IMR-90 (cell line): Measurements from ENCODE around the gene PIEZO1. TPM values are rescaled to one million over a fixed set of nuclear protein-coding genes. Genes with fewer than 3 reads are reported as not detected.

ENCODE experiments used
- ATAC-seq: fragments of 200-7000 bp; cut with Tn5 transposase; 2 replicates; pipeline ENCODE4 v1.9.1; 2020; ENCODE audit warnings: low read depth, mild to moderate bottlenecking, moderate library complexity
- BruUV-seq: library from RNA; stranded (reverse); fragments of 400-500 nt; replicated peaks from 2 replicates; lab custom pipeline; 2021; lab: Mats Ljungman, UMichigan
- CTCF ChIA-PET: fragments of 300-600 bp; formaldehyde crosslinking; extraction: SDS; loops from one replicate; lab custom pipeline; 2021; ENCODE audit warnings: antibody characterized with exemption; lab: Yijun Ruan, JAX
- POLR2A ChIA-PET: fragments of 300-600 bp; sonication (Branson Sonifier 250); formaldehyde crosslinking; loops from one replicate; lab custom pipeline; 2022; ENCODE audit warnings: antibody characterized with exemption; ENCODE audit not compliant: unreplicated experiment; lab: Charles Lee
- DNase-seq: peaks from one replicate; pipeline ENCODE4 v3.0.0; 2013
- H2AFZ ChIP-seq: replicated peaks from 2 replicates; pipeline ENCODE3; 2013; ENCODE audit warnings: low read length, mild to moderate bottlenecking; ENCODE audit not compliant: poor library complexity
- H2AK5ac ChIP-seq: 2 replicates; pipeline ENCODE4 v1.6.1; 2013; ENCODE audit warnings: low read depth, low read length, inconsistent platforms
- H2AK9ac ChIP-seq: replicated peaks from 2 replicates; pipeline ENCODE3; 2013; ENCODE audit warnings: mild to moderate bottlenecking, low read depth, low read length, moderate library complexity; ENCODE audit not compliant: poor library complexity
- H2BK120ac ChIP-seq: 2 replicates; pipeline ENCODE4 v1.6.1; 2013; ENCODE audit warnings: low read depth, low read length, inconsistent platforms
- H2BK15ac ChIP-seq: 3 replicates; pipeline ENCODE4 v1.6.1; 2013; ENCODE audit warnings: low read depth, low read length, inconsistent platforms
- H2BK20ac ChIP-seq: 2 replicates; pipeline ENCODE4 v1.6.1; 2013; ENCODE audit warnings: low read depth, mild to moderate bottlenecking, inconsistent platforms, low read length, moderate library complexity
- H2BK5ac ChIP-seq: 2 replicates; pipeline ENCODE4 v1.6.1; 2013; ENCODE audit warnings: mild to moderate bottlenecking, low read depth, low read length, inconsistent platforms; ENCODE audit not compliant: poor library complexity, severe bottlenecking
- H3K14ac ChIP-seq: replicated peaks from 2 replicates; pipeline ENCODE4 v1.6.1; 2013; ENCODE audit warnings: low read depth, low read length, inconsistent platforms
- H3K18ac ChIP-seq: 2 replicates; pipeline ENCODE4 v1.6.1; 2013; ENCODE audit warnings: low read depth, low read length, control low read depth
- H3K23ac ChIP-seq: 2 replicates; pipeline ENCODE4 v1.6.1; 2013; ENCODE audit warnings: low read depth, low read length, inconsistent platforms
- H3K27ac ChIP-seq: 2 replicates; pipeline ENCODE4 v1.5.1; 2013; ENCODE audit warnings: mild to moderate bottlenecking, control low read depth, low read length; ENCODE audit not compliant: insufficient read depth
- H3K27me3 ChIP-seq: 2 replicates; pipeline ENCODE4 v1.6.1; 2013; ENCODE audit warnings: low read length; ENCODE audit not compliant: control insufficient read depth, insufficient read depth
- H3K36me3 ChIP-seq: 2 replicates; pipeline ENCODE4 v1.6.1; 2013; ENCODE audit warnings: low read length, mixed read lengths; ENCODE audit not compliant: control insufficient read depth, insufficient read depth
- H3K4ac ChIP-seq: 2 replicates; pipeline ENCODE4 v1.6.1; 2013; ENCODE audit warnings: low read depth, low read length, inconsistent platforms
- H3K4me1 ChIP-seq: 2 replicates; pipeline ENCODE4 v1.6.1; 2013; ENCODE audit warnings: low read length, mixed read lengths; ENCODE audit not compliant: control insufficient read depth, insufficient read depth
- H3K4me2 ChIP-seq: 2 replicates; pipeline ENCODE4 v1.6.1; 2013; ENCODE audit warnings: low read depth, mild to moderate bottlenecking, control low read depth, low read length, moderate library complexity
- H3K4me3 ChIP-seq: 2 replicates; pipeline ENCODE4 v1.5.1; 2013; ENCODE audit warnings: low read depth, mild to moderate bottlenecking, control low read depth, low read length, moderate library complexity; ENCODE audit not compliant: insufficient read depth
- H3K56ac ChIP-seq: 2 replicates; pipeline ENCODE4 v1.6.1; 2013; ENCODE audit warnings: low read length, inconsistent platforms; ENCODE audit not compliant: insufficient read depth; ENCODE audit errors: extremely low read depth
- H3K79me1 ChIP-seq, 2 experiments: 2 replicates each; pipeline ENCODE4 v1.6.1; 2013; ENCODE audit warnings: low read length in 2 of 2, inconsistent platforms in 1 of 2, low read depth in 1 of 2
- H3K9ac ChIP-seq: 2 replicates; pipeline ENCODE4 v1.6.1; 2013; ENCODE audit warnings: low read depth, low read length, control low read depth
- H3K9me1 ChIP-seq: 2 replicates; pipeline ENCODE4 v1.6.1; 2013; ENCODE audit warnings: low read length, inconsistent platforms; ENCODE audit not compliant: insufficient read depth
- H3K9me3 ChIP-seq: 2 replicates; pipeline ENCODE4 v1.6.1; 2013; ENCODE audit warnings: low read length; ENCODE audit not compliant: control insufficient read depth, insufficient read depth
- H4K20me1 ChIP-seq: 2 replicates; pipeline ENCODE4 v1.6.1; 2013; ENCODE audit warnings: low read length, inconsistent platforms; ENCODE audit not compliant: insufficient read depth
- H4K5ac ChIP-seq: 2 replicates; pipeline ENCODE4 v1.6.1; 2013; ENCODE audit warnings: mild to moderate bottlenecking, low read depth, low read length, control low read depth
- H4K8ac ChIP-seq, 2 experiments: 2 replicates each; pipeline ENCODE4 v1.6.1; 2013; ENCODE audit warnings: low read depth in 2 of 2, low read length in 2 of 2, control low read depth in 1 of 2, inconsistent platforms in 1 of 2
- H4K91ac ChIP-seq: 2 replicates; pipeline ENCODE4 v1.6.1; 2013; ENCODE audit warnings: low read depth, low read length, inconsistent platforms; ENCODE audit not compliant: insufficient read depth
- BHLHE40 ChIP-seq: fragments of 150-350 bp; IDR thresholded peaks from 2 replicates; pipeline ENCODE4 v1.6.1; 2016; ENCODE audit warnings: mild to moderate bottlenecking, low read depth, low read length
- CEBPB ChIP-seq: IDR thresholded peaks from 2 replicates; pipeline ENCODE4 v1.6.1; 2012; ENCODE audit warnings: low read depth, low read length, improper control_type of control experiment
- CTCF ChIP-seq: conservative IDR thresholded peaks from 2 replicates; pipeline ENCODE4 v1.5.1; 2012; ENCODE audit warnings: mild to moderate bottlenecking, low read depth, low read length, improper control_type of control experiment
- ELK1 ChIP-seq: fragments of 150-350 bp; IDR thresholded peaks from 2 replicates; pipeline ENCODE4 v1.6.1; 2016; ENCODE audit warnings: low read depth, mild to moderate bottlenecking, low read length, moderate library complexity, borderline replicate concordance
- MAFK ChIP-seq: IDR thresholded peaks from 2 replicates; pipeline ENCODE4 v1.6.1; 2012; ENCODE audit warnings: low read depth, low read length, improper control_type of control experiment
- MAZ ChIP-seq: IDR thresholded peaks from 2 replicates; pipeline ENCODE4 v1.6.1; 2012; ENCODE audit warnings: low read depth, mild to moderate bottlenecking, low read length, improper control_type of control experiment, moderate library complexity, borderline replicate concordance
- MXI1 ChIP-seq: IDR thresholded peaks from 2 replicates; pipeline ENCODE4 v1.6.1; 2012; ENCODE audit warnings: low read depth, mild to moderate bottlenecking, low read length, moderate library complexity, borderline replicate concordance
- NFE2L2 ChIP-seq: fragments of 150-350 bp; IDR thresholded peaks from 2 replicates; pipeline ENCODE4 v1.6.1; 2016; ENCODE audit warnings: low read depth, mild to moderate bottlenecking, low read length
- RCOR1 ChIP-seq: IDR thresholded peaks from 2 replicates; pipeline ENCODE4 v1.6.1; 2012; ENCODE audit warnings: mild to moderate bottlenecking, low read length, improper control_type of control experiment; ENCODE audit not compliant: insufficient replicate concordance
- SMC3 ChIP-seq: fragments of 150-350 bp; IDR thresholded peaks from 2 replicates; pipeline ENCODE4 v1.6.1; 2016; ENCODE audit warnings: low read depth, mild to moderate bottlenecking, antibody characterized with exemption, low read length, moderate library complexity
- USF2 ChIP-seq: fragments of 150-350 bp; IDR thresholded peaks from 2 replicates; pipeline ENCODE4 v1.6.1; 2017; ENCODE audit warnings: mild to moderate bottlenecking, antibody characterized with exemption, low read length, low read depth
- WGBS, 2 experiments: methylation state at CpG; one replicate each; pipeline versions ENCODE4 v1.1.5 to v1.1.7; 2013; ENCODE audit warnings: missing lambda C conversion rate in 2 of 2; ENCODE audit not compliant: insufficient read length in 1 of 2; ENCODE audit errors: extremely low coverage in 2 of 2; 5-methylcytosine and 5-hydroxymethylcytosine counted together
- dilution Hi-C: fragments of 300-500 bp; cut with HindIII; formaldehyde crosslinking; loops from one replicate; pipeline ENCODE4 v1.14.3; 2018; ENCODE audit warnings: low sequenced_read_pairs; ENCODE audit not compliant: unreplicated experiment
- in situ Hi-C: fragments of 300-500 bp; cut with MboI; formaldehyde crosslinking; loops from 3 replicates; pipeline ENCODE4 v1.14.3; 2019; ENCODE audit warnings: low sequenced_read_pairs, inconsistent platforms, mixed read lengths
- intact Hi-C: fragments of 100-400 bp; cut with micrococcal nuclease; formaldehyde crosslinking; loops from 2 replicates; pipeline ENCODE4 v1.10.0; 2022
- polyA plus RNA-seq, 3 experiments: library from polyadenylated mRNA; depleted of rRNA; stranded (reverse); fragments of >200 nt; gene quantifications; 2 replicates each; pipeline ENCODE4 v1.2.3, GENCODE V29; 2012; ENCODE audit warnings: low replicate concordance in 1 of 3
- total RNA-seq: library from RNA; depleted of rRNA; stranded (reverse); fragments of >200 nt; gene quantifications from 2 replicates; pipeline ENCODE4 v1.2.3, GENCODE V29; 2012

Gene PIEZO1
- total and polyA plus RNA-seq, 2 of the 4 experiments (the other 2 are of a cell fraction), result 36.2 to 372 TPM

GRCh38 chr16:88805340-88805715 is 20.3 kb upstream of the PIEZO1 start:
- H3K9ac ChIP-seq, result 0 out of 2 replicates have a peak overlapping the region, but pooled peaks have one; percentile 67
- H3K18ac ChIP-seq, result no peak overlapping the region
- H4K8ac ChIP-seq, result no peak overlapping the region
- H3K56ac ChIP-seq, result no peak overlapping the region
- BruUV-seq, result no TSS peak
- TF ChIP-seq BHLHE40 (no peak), MAFK (no peak), RCOR1 (no peak), MXI1 (no peak), CTCF (no peak), NFE2L2 (no peak), USF2 (no peak), CEBPB (no peak), SMC3 (no peak), ELK1 (no peak), MAZ (no peak)
- no peak overlapping the region for H3K23ac ChIP-seq
- no peak overlapping the region for H4K91ac ChIP-seq
- no peak overlapping the region for H3K4me3 ChIP-seq
- DNase-seq (no peak), ATAC-seq (no peak)
- no peak overlapping the region for H4K5ac ChIP-seq
- no peak overlapping the region for H2BK15ac ChIP-seq
- H3K27ac ChIP-seq, result no peak overlapping the region
- H2BK120ac ChIP-seq, result no peak overlapping the region
- in situ Hi-C loops, result no loop called here
- no peak overlapping the region for H2AK9ac ChIP-seq
- H3K4me2 ChIP-seq, result no peak overlapping the region; the same call in 1 of the 2 replicates
- H4K20me1 ChIP-seq, result peaks cover 14% of the 10 kb centered on the region
- peaks cover 13% of the 10 kb centered on the region for H3K4me1 ChIP-seq
- dilution Hi-C loops, result no loop called here
- H2AFZ ChIP-seq, result peak overlapping the region; percentile 58
- CTCF ChIA-PET, result no interaction called here
- H2BK20ac ChIP-seq, result no peak overlapping the region
- POLR2A ChIA-PET, result no interaction called here
- no peaks in the 10 kb centered on the region for H3K9me3 ChIP-seq
- H3K14ac ChIP-seq, result no peak overlapping the region
- no peaks in the 10 kb centered on the region for H3K27me3 ChIP-seq
- 81% methylated on average over 7 of the region's 22 CpGs; no CpG with 5 or more reads in 1 of the 2 experiments for WGBS, 2 experiments
- no peak overlapping the region for H2AK5ac ChIP-seq
- H3K4ac ChIP-seq, result no peak overlapping the region
- H2BK5ac ChIP-seq, result no peak overlapping the region
- peaks cover 19% of the 10 kb centered on the region for H3K36me3 ChIP-seq
- H3K79me1 ChIP-seq, result peaks cover 11 to 51% of the 10 kb centered on the region in 2 experiments; a peak in 3 of 4 replicates
- intact Hi-C loops, result no loop called here
- no peaks in the 10 kb centered on the region; the same call in 1 of the 2 replicates for H3K9me1 ChIP-seq
